ENCODE measurements around the gene SLC6A4. TPM values are rescaled to one million over a fixed set of nuclear protein-coding genes. Genes with fewer than 3 reads are reported as not detected.

SLC6A4 gene
- total RNA-seq, 1 experiment from 2014 or later, result 0.30 TPM

DNA sequence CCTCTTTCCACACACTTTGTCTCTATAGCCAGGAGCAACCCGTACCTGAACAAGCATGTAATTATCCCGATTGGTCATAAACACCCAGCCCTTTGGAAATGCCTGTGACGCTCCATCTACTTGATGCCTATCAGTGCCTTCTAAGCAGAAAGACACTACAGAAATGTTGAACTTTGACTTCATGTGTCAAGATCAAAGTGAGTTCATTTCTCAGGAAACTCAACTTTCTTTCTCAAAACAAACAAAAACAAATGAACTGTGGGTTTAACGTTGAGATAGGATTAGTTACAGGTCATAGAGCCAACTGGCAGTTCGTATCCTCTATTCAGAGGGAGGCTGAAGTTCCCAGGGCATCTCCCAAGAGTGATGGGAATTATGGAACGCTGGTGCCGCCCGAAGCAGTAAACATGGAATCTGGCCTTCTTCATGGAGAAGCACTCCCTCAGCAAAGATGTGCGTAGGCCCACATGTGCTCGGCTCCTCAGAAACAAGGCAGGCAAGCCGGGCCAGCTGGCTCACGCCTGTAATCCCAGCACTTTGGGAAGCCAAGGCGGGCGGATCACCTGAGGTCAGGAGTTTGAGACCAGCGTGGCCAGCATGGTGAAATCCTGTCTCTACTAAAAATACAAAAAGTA lies 9.5 kb downstream of the SLC6A4 start:
- no peak overlapping the region for H2AFZ ChIP-seq (ENCODE audit: low read depth, low read length, poor library complexity, severe bottlenecking)
- H3K79me2 ChIP-seq (ENCODE audit: insufficient read depth, low read length), result no peaks in the 10 kb centered on the region
- POLR2A ChIA-PET, result no interaction called here
- RAD21 ChIA-PET (ENCODE audit: low non-redundant PET in 1 of 2, low total read pairs in 2 of 2, uncharacterized antibody in 2 of 2, unreplicated experiment in 2 of 2), result no interaction called here
- H3K4me1 ChIP-seq (ENCODE audit: control insufficient read depth in 1 of 2, insufficient read depth in 2 of 2, low read length in 2 of 2), result peaks cover 0 to 9% of the 10 kb centered on the region in 2 experiments; a peak in 1 of 4 replicates
- no peak overlapping the region for H3K9ac ChIP-seq (ENCODE audit: low read length)
- H4K20me1 ChIP-seq (ENCODE audit: insufficient read depth), result no peaks in the 10 kb centered on the region
- no peak for TF ChIP-seq CBX3 (IDR thresholded peaks at IDR 0.05; ENCODE audit: low read depth)
- TF ChIP-seq ZFX (IDR thresholded peaks at IDR 0.05), result no peak
- no peak for TF ChIP-seq FOSL1 (IDR thresholded peaks at IDR 0.05; ENCODE audit: low read depth)
- TF ChIP-seq SIN3A (IDR thresholded peaks at IDR 0.05; ENCODE audit: low read depth), result no peak
- TF ChIP-seq, protein P1, sequence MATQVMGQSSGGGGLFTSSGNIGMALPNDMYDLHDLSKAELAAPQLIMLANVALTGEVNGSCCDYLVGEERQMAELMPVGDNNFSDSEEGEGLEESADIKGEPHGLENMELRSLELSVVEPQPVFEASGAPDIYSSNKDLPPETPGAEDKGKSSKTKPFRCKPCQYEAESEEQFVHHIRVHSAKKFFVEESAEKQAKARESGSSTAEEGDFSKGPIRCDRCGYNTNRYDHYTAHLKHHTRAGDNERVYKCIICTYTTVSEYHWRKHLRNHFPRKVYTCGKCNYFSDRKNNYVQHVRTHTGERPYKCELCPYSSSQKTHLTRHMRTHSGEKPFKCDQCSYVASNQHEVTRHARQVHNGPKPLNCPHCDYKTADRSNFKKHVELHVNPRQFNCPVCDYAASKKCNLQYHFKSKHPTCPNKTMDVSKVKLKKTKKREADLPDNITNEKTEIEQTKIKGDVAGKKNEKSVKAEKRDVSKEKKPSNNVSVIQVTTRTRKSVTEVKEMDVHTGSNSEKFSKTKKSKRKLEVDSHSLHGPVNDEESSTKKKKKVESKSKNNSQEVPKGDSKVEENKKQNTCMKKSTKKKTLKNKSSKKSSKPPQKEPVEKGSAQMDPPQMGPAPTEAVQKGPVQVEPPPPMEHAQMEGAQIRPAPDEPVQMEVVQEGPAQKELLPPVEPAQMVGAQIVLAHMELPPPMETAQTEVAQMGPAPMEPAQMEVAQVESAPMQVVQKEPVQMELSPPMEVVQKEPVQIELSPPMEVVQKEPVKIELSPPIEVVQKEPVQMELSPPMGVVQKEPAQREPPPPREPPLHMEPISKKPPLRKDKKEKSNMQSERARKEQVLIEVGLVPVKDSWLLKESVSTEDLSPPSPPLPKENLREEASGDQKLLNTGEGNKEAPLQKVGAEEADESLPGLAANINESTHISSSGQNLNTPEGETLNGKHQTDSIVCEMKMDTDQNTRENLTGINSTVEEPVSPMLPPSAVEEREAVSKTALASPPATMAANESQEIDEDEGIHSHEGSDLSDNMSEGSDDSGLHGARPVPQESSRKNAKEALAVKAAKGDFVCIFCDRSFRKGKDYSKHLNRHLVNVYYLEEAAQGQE (IDR thresholded peaks at IDR 0.05; ENCODE audit: low read depth), result no peak
- TF ChIP-seq TCF7L2 (IDR thresholded peaks at IDR 0.05; ENCODE audit: borderline replicate concordance, extremely low read depth, insufficient read depth, insufficient read length), result no peak
- TF ChIP-seq CEBPB (IDR thresholded peaks at IDR 0.05; ENCODE audit: low read depth), result no peak
- no peak for TF ChIP-seq EZH2 (IDR thresholded peaks at IDR 0.05)
- no peak for TF ChIP-seq ZNF274 (IDR thresholded peaks at IDR 0.05; ENCODE audit: low read depth, low read length)
- no peak for TF ChIP-seq EGR1 (IDR thresholded peaks at IDR 0.05; ENCODE audit: low read depth)
- TF ChIP-seq POLR2AphosphoS5 (IDR thresholded peaks at IDR 0.05; ENCODE audit: low read depth, low read length), result no peak
- TF ChIP-seq, protein P2, sequence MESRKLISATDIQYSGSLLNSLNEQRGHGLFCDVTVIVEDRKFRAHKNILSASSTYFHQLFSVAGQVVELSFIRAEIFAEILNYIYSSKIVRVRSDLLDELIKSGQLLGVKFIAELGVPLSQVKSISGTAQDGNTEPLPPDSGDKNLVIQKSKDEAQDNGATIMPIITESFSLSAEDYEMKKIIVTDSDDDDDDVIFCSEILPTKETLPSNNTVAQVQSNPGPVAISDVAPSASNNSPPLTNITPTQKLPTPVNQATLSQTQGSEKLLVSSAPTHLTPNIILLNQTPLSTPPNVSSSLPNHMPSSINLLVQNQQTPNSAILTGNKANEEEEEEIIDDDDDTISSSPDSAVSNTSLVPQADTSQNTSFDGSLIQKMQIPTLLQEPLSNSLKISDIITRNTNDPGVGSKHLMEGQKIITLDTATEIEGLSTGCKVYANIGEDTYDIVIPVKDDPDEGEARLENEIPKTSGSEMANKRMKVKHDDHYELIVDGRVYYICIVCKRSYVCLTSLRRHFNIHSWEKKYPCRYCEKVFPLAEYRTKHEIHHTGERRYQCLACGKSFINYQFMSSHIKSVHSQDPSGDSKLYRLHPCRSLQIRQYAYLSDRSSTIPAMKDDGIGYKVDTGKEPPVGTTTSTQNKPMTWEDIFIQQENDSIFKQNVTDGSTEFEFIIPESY (IDR thresholded peaks at IDR 0.05; ENCODE audit: extremely low read depth, insufficient replicate concordance, low read length), result no peak
- TF ChIP-seq SRF (IDR thresholded peaks at IDR 0.05; ENCODE audit: low read depth), result no peak
- no peak for ATAC-seq
- 0 out of 2 replicates have a peak, but pooled peaks cover 9% of the 10 kb centered on the region for H3K27me3 ChIP-seq (ENCODE audit: insufficient read depth, low read length)
- no peak overlapping the region for H3K4me3 ChIP-seq (replicated peaks in 1 of 2; ENCODE audit: low read depth in 1 of 2, low read length in 2 of 2)
- no peaks in the 10 kb centered on the region for H3K9me2 ChIP-seq (ENCODE audit: insufficient read depth)
- no peak overlapping the region for H3K27ac ChIP-seq (ENCODE audit: low read depth, low read length)
- no TSS peak for BruUV-seq (replicated peaks)
- CTCF ChIA-PET, result no interaction called here
- no peaks in the 10 kb centered on the region for H3K9me3 ChIP-seq (ENCODE audit: control insufficient read depth in 1 of 2, insufficient read depth in 1 of 2, low read depth in 1 of 2, low read length in 2 of 2)
- DNase-seq (ENCODE audit: low read depth, low spot score), result no peak
- no peak overlapping the region for H3K4me2 ChIP-seq (ENCODE audit: low read length)
- intact Hi-C loops (cut with micrococcal nuclease), result no loop called here
- no peaks in the 10 kb centered on the region for H3K36me3 ChIP-seq (ENCODE audit: control insufficient read depth in 1 of 2, insufficient read depth in 2 of 2, low read length in 2 of 2)
